BE2C (cell line): ENCODE results near the gene ERCC8. TPM values are rescaled to one million over a fixed set of nuclear protein-coding genes. Genes with fewer than 3 reads are reported as not detected.
A peak's percentile ranks its signal among the peaks of the same experiment; 100 is the strongest.
"Not testable (repeated sequence)": the region's sequence is repeated elsewhere in the genome, so short reads cannot be mapped to it uniquely, and the experiment has no call there.

ENCODE experiments used
- DNase-seq: peaks from one replicate; pipeline ENCODE4 v3.0.0-alpha.2; 2020
- H3K27me3 ChIP-seq: fragments of 250-450 bp; sonication (Bioruptor Pico); 2 replicates; pipeline ENCODE4 v1.5.1; 2020; ENCODE audit warnings: mild to moderate bottlenecking
- H3K36me3 ChIP-seq: fragments of 250-450 bp; sonication (Bioruptor Pico); 2 replicates; pipeline ENCODE4 v1.5.1; 2020; ENCODE audit warnings: mild to moderate bottlenecking
- H3K4me1 ChIP-seq: fragments of 250-450 bp; sonication (Bioruptor Pico); 2 replicates; pipeline ENCODE4 v1.5.1; 2020
- H3K4me3 ChIP-seq: 2 replicates; pipeline ENCODE4 v1.5.1; 2011; ENCODE audit warnings: low read depth, low read length
- H3K9me3 ChIP-seq: fragments of 250-450 bp; sonication (Bioruptor Pico); 2 replicates; pipeline ENCODE4 v1.5.1; 2020
- CTCF ChIP-seq: IDR thresholded peaks from 2 replicates; pipeline ENCODE4 v1.5.1; 2012; ENCODE audit warnings: mild to moderate bottlenecking, low read depth, low read length
- polyA plus RNA-seq: library from polyadenylated mRNA; unstranded; fragments of >200 nt; gene quantifications from one replicate; pipeline ENCODE4 v1.2.1, GENCODE V29; 2012; ENCODE audit warnings: low read depth, missing spikeins; ENCODE audit not compliant: insufficient read length, insufficient read depth

Gene ERCC8
- polyA plus RNA-seq = 22.2 TPM

- Histone ChIP-seq H3K4me3 (peak within 1 kb of the TSS; percentile 92), H3K27me3 (no peaks in the 10 kb centered on the region), H3K4me1 (no peaks in the 10 kb centered on the region), H3K9me3 (no peaks in the 10 kb centered on the region), H3K36me3 (peaks cover 7% of the 10 kb centered on the region; the same call in 1 of the 2 replicates)
- peak; percentile 94 for DNase-seq
- TF ChIP-seq CTCF = no peak
Observed at GRCh38 chr5:60944904-60945812, at the start of gene ERCC8, which contains the start of gene NDUFAF2. Gene ERCC8, minus strand, starts transcription at chr5:60945070. Its CDS starts 62 bp downstream, at chr5:60945008. Gene NDUFAF2, plus strand, starts transcription at chr5:60945205. Its CDS starts 51 bp downstream, at chr5:60945256.

- no peak for TF ChIP-seq CTCF
Observed at GRCh38 chr5:60993875-60994571, 49.2 kb upstream of the ERCC8 start.

DNA sequence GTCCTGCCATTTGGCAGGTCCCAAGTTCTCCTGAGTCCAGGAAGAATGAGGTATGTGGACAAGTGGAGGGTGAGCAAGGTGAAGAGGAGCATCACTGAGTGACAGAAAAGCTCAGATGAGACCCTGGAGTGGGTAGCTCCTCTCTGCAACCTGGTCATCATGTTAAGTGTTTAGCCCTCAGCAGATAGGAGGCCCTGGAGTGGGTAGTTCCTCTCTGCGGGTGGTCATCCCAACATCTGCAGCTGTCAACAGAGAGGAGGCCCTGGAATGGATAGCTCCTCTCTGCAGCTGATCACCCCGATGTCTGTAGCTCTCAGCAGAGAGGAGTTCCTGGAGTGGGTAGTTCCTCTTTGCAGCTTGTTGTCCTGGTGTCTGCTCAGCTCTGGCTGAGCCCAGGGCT lies 48.6 kb upstream of the ERCC8 start:
- H3K27me3 ChIP-seq = no peaks in the 10 kb centered on the region
- H3K9me3 ChIP-seq = no peaks in the 10 kb centered on the region
- H3K4me1 ChIP-seq = no peaks in the 10 kb centered on the region
- no peak for DNase-seq
- TF ChIP-seq CTCF = no peak
- H3K4me3 ChIP-seq = no peak overlapping the region
- H3K36me3 ChIP-seq = peaks cover 4% of the 10 kb centered on the region; the same call in 1 of the 2 replicates

More at GRCh38 chr5:60993875-60994571, 49.2 kb upstream of the ERCC8 start:
- Histone ChIP-seq H3K4me3 (no peak overlapping the region), H3K36me3 (peaks cover 4% of the 10 kb centered on the region; the same call in 1 of the 2 replicates), H3K9me3 (no peaks in the 10 kb centered on the region), H3K27me3 (no peaks in the 10 kb centered on the region), H3K4me1 (no peaks in the 10 kb centered on the region)
- DNase-seq = no peak

- Histone ChIP-seq H3K9me3 (no peaks in the 10 kb centered on the region), H3K36me3 (peaks cover 4% of the 10 kb centered on the region; the same call in 1 of the 2 replicates), H3K27me3 (no peaks in the 10 kb centered on the region), H3K4me3 (no peak overlapping the region), H3K4me1 (no peaks in the 10 kb centered on the region)
- no peak for DNase-seq
- TF ChIP-seq CTCF = no peak
Observed at GRCh38 chr5:60992871-60993270, 48.0 kb upstream of the ERCC8 start.

GRCh38 chr5:60989790-60990189 lies 44.9 kb upstream of the ERCC8 start:
- DNase-seq = no peak
- no peak for TF ChIP-seq CTCF
- no peak overlapping the region for H3K4me3 ChIP-seq
- no peaks in the 10 kb centered on the region for H3K4me1 ChIP-seq
- peaks cover 4% of the 10 kb centered on the region; the same call in 1 of the 2 replicates for H3K36me3 ChIP-seq
- H3K9me3 ChIP-seq = no peaks in the 10 kb centered on the region
- H3K27me3 ChIP-seq = no peaks in the 10 kb centered on the region

GRCh38 chr5:60982127-60982526 lies 37.3 kb upstream of the ERCC8 start:
- H3K27me3 ChIP-seq, H3K4me1 ChIP-seq, H3K9me3 ChIP-seq, H3K36me3 ChIP-seq, DNase-seq, H3K4me3 ChIP-seq: not testable (repeated sequence)
